K562 (cell line): ENCODE data around the gene SHC1. TPM values are rescaled to one million over a fixed set of nuclear protein-coding genes. Genes with fewer than 3 reads are reported as not detected.

Source experiments
- CBX8 ChIP-seq: fragments of 200-600 bp; sonication (generic); IDR thresholded peaks from 2 replicates; pipeline ENCODE4 v1.6.1; 2012; ENCODE audit warnings: borderline replicate concordance, mixed run types, low read depth, mild to moderate bottlenecking, moderate library complexity, mixed read lengths, low read length, control low read depth, inconsistent platforms; ENCODE audit not compliant: poor library complexity, severe bottlenecking; ENCODE audit errors: extremely low read depth
- GATAD2B ChIP-seq: fragments of 450-650 bp; IDR thresholded peaks from 2 replicates; pipeline ENCODE4 v1.6.1; 2017; ENCODE audit warnings: mild to moderate bottlenecking, borderline replicate concordance
- HIVEP1 ChIP-seq: fragments of 250-450 bp; sonication (Bioruptor Pico); IDR thresholded peaks from 2 replicates; pipeline ENCODE4 v1.4.0; 2020; ENCODE audit warnings: mild to moderate bottlenecking
- IRF2 ChIP-seq: sonication (generic); formaldehyde crosslinking; IDR thresholded peaks from 2 replicates; pipeline ENCODE4 v1.8.1; 2022; ENCODE audit warnings: mild to moderate bottlenecking, missing genetic modification reagents
- NCOR1 ChIP-seq: fragments of 450-650 bp; IDR thresholded peaks from 2 replicates; pipeline ENCODE4 v1.6.1; 2016; ENCODE audit warnings: mild to moderate bottlenecking, moderate library complexity
- NFIC ChIP-seq: fragments of 450-650 bp; IDR thresholded peaks from 2 replicates; pipeline ENCODE4 v1.6.1; 2017; ENCODE audit warnings: mild to moderate bottlenecking, inconsistent platforms
- PPARD ChIP-seq: fragments of 250-450 bp; sonication (Bioruptor Pico); IDR thresholded peaks from 2 replicates; pipeline ENCODE4 v1.8.0; 2022; ENCODE audit warnings: inconsistent platforms, mild to moderate bottlenecking, moderate library complexity
- PRPF4 ChIP-seq: fragments of 200-400 bp; formaldehyde crosslinking; IDR thresholded peaks from one replicate; pipeline ENCODE4 v1.6.1; 2017; ENCODE audit warnings: low read length, low read depth, mild to moderate bottlenecking; ENCODE audit not compliant: insufficient read depth, poor library complexity, severe bottlenecking
- RBM22 ChIP-seq: fragments of 200-400 bp; formaldehyde crosslinking; IDR thresholded peaks from 2 replicates; pipeline ENCODE4 v1.6.1; 2018; ENCODE audit warnings: low read length, low read depth; ENCODE audit not compliant: poor library complexity, severe bottlenecking
- RBM34 ChIP-seq: fragments of 200-400 bp; formaldehyde crosslinking; IDR thresholded peaks from 2 replicates; pipeline ENCODE4 v1.6.1; 2018; ENCODE audit warnings: low read length, borderline replicate concordance; ENCODE audit not compliant: insufficient read depth
- SPI1 ChIP-seq: IDR thresholded peaks from 2 replicates; pipeline ENCODE4 v1.6.1; 2011; ENCODE audit warnings: low read depth, low read length, control low read depth, borderline replicate concordance
- TBP ChIP-seq: optimal IDR thresholded peaks from 2 replicates; pipeline ENCODE3; 2011; ENCODE audit warnings: low read depth, low read length, improper control_type of control experiment
- TOE1 ChIP-seq, 2 experiments: fragments of 450-650 bp in 1 of 2; sonication (generic) in 1 of 2; formaldehyde crosslinking in 1 of 2; IDR thresholded peaks; 2 replicates each; pipeline versions ENCODE4 v1.7.1 to v1.8.0; 2016 to 2022; ENCODE audit warnings: borderline replicate concordance in 2 of 2, mild to moderate bottlenecking in 2 of 2, antibody characterized with exemption in 1 of 2, inconsistent platforms in 1 of 2, low read depth in 1 of 2, missing genetic modification reagents in 1 of 2, moderate library complexity in 1 of 2
- ZBED1 ChIP-seq: IDR thresholded peaks from 2 replicates; pipeline ENCODE4 v1.6.1; 2014
- ZNF41 ChIP-seq: fragments of 250-450 bp; sonication (Bioruptor Pico); conservative IDR thresholded peaks from 2 replicates; pipeline ENCODE4 v1.4.0; 2020; ENCODE audit warnings: mild to moderate bottlenecking
- ZNF668 ChIP-seq: fragments of 250-450 bp; sonication (Bioruptor Pico); IDR thresholded peaks from 2 replicates; pipeline ENCODE4 v1.8.0; 2022; ENCODE audit warnings: mild to moderate bottlenecking, inconsistent platforms
- ZNF76 ChIP-seq: fragments of 250-450 bp; sonication (Bioruptor Pico); IDR thresholded peaks from 2 replicates; pipeline ENCODE4 v1.4.0; 2020; ENCODE audit warnings: mild to moderate bottlenecking, moderate library complexity, borderline replicate concordance
- polyA plus RNA-seq, 8 experiments: library from polyadenylated mRNA; depleted of rRNA in 4 of 8; stranded (reverse) in 5 of 8; unstranded in 3 of 8; fragments of >200 nt; fragmentation: Nextera tagmentation in 2 of 8; fragmentation: Illumina TruSeq in 1 of 8; extraction: Ambion mirVana in 2 of 8; extraction: Trizol in 1 of 8; gene quantifications; 2 replicates each; pipeline versions ENCODE4 v1.2.1 to v1.2.3, GENCODE V29; 2011 to 2014; ENCODE audit warnings: inconsistent platforms in 1 of 8, missing spikeins in 1 of 8
- total RNA-seq, 7 experiments: library from RNA; depleted of rRNA in 6 of 7; stranded (reverse); fragments of >200 nt in 6 of 7; fragmentation: Illumina TruSeq in 2 of 7; extraction: Trizol in 2 of 7; gene quantifications; 2 replicates each; pipeline versions ENCODE4 v1.2.1 to v1.2.3, GENCODE V29; 2011 to 2021; ENCODE audit warnings: low replicate concordance in 1 of 7
- TF ChIP-seq, protein P1 (sequence below), 3 experiments: IDR thresholded peaks in 2 of 3; conservative IDR thresholded peaks in 1 of 3; 2 replicates each; pipeline ENCODE4 v1.5.1; 2011 to 2012; ENCODE audit warnings: low read length in 3 of 3, mild to moderate bottlenecking in 3 of 3, control low read depth in 2 of 3, improper control_type of control experiment in 1 of 3, inconsistent platforms in 1 of 3, low read depth in 1 of 3, mixed read lengths in 1 of 3, moderate library complexity in 1 of 3; ENCODE audit not compliant: insufficient read depth in 2 of 3
- TF ChIP-seq, protein P2 (sequence below): sonication (generic); formaldehyde crosslinking; IDR thresholded peaks from 2 replicates; pipeline ENCODE4 v1.8.0; 2023; ENCODE audit warnings: mild to moderate bottlenecking, missing genetic modification reagents
- TF ChIP-seq, protein P3 (sequence below): fragments of 250-450 bp; sonication (Bioruptor Pico); IDR thresholded peaks from 2 replicates; pipeline ENCODE4 v1.8.0; 2022; ENCODE audit warnings: moderate library complexity, mild to moderate bottlenecking, inconsistent platforms

Gene SHC1
- total and polyA plus RNA-seq, 9 of the 15 experiments (the other 6 are each of a cell fraction or from before 2014, with no cell fraction given) = 4.1 to 113 (median 51.9) TPM

DNA sequence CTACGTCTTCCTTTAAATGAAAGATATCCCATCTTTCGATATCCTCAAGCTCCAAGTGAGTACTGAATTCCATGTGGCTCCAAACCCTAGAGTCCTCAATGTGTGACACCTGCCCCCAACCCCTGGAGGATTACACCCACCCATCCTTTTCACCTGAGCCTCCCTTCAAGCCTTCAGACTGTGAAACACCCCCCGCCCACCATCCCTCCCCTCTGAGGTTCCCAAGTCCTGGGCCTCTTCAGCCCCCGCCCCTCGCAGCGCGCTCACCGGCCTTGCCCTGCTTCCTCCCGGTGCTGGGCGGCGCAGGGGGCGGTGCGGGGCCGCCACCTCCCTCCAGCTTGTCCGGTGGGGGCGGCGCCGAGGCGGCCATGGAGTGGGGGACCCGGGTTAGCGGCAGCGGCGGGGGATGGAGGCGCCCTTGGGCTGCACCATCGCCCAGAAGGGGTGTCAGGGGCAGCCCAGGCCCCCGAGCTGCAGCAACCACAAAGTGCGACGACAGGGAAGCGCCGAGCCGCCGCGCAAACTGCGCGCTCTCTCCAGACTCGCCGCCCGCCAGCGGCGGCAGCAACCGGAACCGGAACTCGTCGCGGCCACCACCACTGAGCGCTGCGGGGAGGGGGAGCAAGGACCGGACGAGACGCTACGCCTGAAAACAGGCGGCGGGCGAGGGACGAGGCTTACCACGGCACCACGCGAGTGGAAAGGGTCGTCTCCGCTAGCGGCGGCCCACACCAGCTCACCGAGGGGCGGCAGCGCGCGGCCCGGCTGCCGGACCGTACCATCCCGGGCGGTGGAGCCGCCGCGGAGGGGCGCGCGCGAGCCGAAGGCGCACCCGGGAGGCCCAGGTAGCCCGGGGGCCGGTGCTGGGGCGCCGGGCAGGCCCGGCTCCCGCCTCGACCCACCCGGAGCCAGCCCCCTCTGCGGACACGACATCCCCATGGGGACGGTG lies 9.1 kb downstream of the SHC1 start, which contains the start of gene PYGO2 (continued):
- TF ChIP-seq, protein P1, sequence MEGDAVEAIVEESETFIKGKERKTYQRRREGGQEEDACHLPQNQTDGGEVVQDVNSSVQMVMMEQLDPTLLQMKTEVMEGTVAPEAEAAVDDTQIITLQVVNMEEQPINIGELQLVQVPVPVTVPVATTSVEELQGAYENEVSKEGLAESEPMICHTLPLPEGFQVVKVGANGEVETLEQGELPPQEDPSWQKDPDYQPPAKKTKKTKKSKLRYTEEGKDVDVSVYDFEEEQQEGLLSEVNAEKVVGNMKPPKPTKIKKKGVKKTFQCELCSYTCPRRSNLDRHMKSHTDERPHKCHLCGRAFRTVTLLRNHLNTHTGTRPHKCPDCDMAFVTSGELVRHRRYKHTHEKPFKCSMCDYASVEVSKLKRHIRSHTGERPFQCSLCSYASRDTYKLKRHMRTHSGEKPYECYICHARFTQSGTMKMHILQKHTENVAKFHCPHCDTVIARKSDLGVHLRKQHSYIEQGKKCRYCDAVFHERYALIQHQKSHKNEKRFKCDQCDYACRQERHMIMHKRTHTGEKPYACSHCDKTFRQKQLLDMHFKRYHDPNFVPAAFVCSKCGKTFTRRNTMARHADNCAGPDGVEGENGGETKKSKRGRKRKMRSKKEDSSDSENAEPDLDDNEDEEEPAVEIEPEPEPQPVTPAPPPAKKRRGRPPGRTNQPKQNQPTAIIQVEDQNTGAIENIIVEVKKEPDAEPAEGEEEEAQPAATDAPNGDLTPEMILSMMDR (IDR thresholded peaks at IDR 0.05 in 2 of 3, conservative IDR thresholded peaks at IDR 0.05 in 1 of 3; ENCODE audit: insufficient read depth in 2 of 3, low read depth in 1 of 3, low read length in 3 of 3) = peak; percentile 64 to 86 (median 70)
- TF ChIP-seq ZBED1 (peak; percentile 70; the same call in 1 of the 2 replicates), ZNF41 (CRISPR knock-in tag) (0 out of 2 replicates have a peak, but pooled peaks have one; percentile 14), PRPF4 (no peak), RBM22 (peak; percentile 88), TOE1 (IDR thresholded peaks at IDR 0.05; ENCODE audit: borderline replicate concordance) (peak; percentile 69; the same call in 1 of the 2 replicates), TOE1 (CRISPR knock-in tag; IDR thresholded peaks at IDR 0.05; ENCODE audit: borderline replicate concordance, low read depth) (no peak), ZNF76 (CRISPR knock-in tag) (0 out of 2 replicates have a peak, but pooled peaks have one; percentile 31), HIVEP1 (CRISPR knock-in tag) (no peak), RBM34 (peak; percentile 27; the same call in 1 of the 2 replicates), IRF2 (CRISPR knock-in tag) (no peak), PPARD (CRISPR knock-in tag) (no peak), ZNF668 (CRISPR knock-in tag) (0 out of 2 replicates have a peak, but pooled peaks have one; percentile 29), TBP (peak; percentile 70), GATAD2B (peak; percentile 86; the same call in 1 of the 2 replicates), SPI1 (peak; percentile 24; the same call in 1 of the 2 replicates), NCOR1 (peak; percentile 54; the same call in 1 of the 2 replicates), NFIC (0 out of 2 replicates have a peak, but pooled peaks have one; percentile 9), CBX8 (no peak)
- TF ChIP-seq, protein P2, sequence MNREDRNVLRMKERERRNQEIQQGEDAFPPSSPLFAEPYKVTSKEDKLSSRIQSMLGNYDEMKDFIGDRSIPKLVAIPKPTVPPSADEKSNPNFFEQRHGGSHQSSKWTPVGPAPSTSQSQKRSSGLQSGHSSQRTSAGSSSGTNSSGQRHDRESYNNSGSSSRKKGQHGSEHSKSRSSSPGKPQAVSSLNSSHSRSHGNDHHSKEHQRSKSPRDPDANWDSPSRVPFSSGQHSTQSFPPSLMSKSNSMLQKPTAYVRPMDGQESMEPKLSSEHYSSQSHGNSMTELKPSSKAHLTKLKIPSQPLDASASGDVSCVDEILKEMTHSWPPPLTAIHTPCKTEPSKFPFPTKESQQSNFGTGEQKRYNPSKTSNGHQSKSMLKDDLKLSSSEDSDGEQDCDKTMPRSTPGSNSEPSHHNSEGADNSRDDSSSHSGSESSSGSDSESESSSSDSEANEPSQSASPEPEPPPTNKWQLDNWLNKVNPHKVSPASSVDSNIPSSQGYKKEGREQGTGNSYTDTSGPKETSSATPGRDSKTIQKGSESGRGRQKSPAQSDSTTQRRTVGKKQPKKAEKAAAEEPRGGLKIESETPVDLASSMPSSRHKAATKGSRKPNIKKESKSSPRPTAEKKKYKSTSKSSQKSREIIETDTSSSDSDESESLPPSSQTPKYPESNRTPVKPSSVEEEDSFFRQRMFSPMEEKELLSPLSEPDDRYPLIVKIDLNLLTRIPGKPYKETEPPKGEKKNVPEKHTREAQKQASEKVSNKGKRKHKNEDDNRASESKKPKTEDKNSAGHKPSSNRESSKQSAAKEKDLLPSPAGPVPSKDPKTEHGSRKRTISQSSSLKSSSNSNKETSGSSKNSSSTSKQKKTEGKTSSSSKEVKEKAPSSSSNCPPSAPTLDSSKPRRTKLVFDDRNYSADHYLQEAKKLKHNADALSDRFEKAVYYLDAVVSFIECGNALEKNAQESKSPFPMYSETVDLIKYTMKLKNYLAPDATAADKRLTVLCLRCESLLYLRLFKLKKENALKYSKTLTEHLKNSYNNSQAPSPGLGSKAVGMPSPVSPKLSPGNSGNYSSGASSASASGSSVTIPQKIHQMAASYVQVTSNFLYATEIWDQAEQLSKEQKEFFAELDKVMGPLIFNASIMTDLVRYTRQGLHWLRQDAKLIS (CRISPR knock-in tag) = peak; percentile 43; the same call in 1 of the 2 replicates
- TF ChIP-seq, protein P3, sequence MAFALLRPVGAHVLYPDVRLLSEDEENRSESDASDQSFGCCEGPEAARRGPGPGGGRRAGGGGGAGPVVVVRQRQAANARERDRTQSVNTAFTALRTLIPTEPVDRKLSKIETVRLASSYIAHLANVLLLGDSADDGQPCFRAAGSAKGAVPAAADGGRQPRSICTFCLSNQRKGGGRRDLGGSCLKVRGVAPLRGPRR (CRISPR knock-in tag) = no peak
